ENCODE data around the gene PNKD.
A peak's percentile ranks its signal among the peaks of the same experiment; 100 is the strongest.

The PNKD gene

GRCh38 chr2:218269900-218270720 is at the start of gene PNKD, which contains the start of gene AAMP:
PNKD (plus strand) TSS chr2:218270519; CDS start chr2:218270536, 17 bp downstream.
AAMP (minus strand) TSS chr2:218270137; CDS start chr2:218270086, 51 bp downstream.
- DNase-seq = peak; percentile 100

GRCh38 chr2:218221000-218221399 is 49.3 kb upstream of the PNKD start:
- no peak for DNase-seq

GRCh38 chr2:218223046-218223445 is 47.3 kb upstream of the PNKD start:
- DNase-seq = peak; percentile 19

- no peak for DNase-seq
These were observed 46.1 kb upstream of the PNKD start for GRCh38 chr2:218224186-218224585.

DNA sequence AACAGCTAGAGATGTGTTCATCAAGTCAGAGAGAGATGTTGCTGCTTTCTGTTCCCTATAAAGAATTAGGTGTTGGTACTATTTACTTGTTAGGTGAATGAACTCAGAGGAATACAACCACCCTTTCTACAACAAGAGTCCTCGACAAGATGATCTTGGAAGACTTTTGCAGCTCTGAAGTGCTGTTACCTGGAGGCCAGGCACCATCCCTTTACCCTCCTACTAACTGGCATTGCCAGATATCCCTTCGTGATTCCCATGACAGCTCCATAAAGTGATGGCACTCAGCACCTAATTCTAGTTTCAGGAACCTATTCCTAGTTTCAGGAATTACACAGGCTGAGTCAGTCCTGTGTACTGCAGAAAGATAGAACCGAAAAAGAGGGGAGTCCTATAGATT is 43.4 kb upstream of the PNKD start:
- DNase-seq = no peak

- no peak for DNase-seq
These were observed 41.8 kb upstream of the PNKD start for GRCh38 chr2:218228366-218229090.

DNA sequence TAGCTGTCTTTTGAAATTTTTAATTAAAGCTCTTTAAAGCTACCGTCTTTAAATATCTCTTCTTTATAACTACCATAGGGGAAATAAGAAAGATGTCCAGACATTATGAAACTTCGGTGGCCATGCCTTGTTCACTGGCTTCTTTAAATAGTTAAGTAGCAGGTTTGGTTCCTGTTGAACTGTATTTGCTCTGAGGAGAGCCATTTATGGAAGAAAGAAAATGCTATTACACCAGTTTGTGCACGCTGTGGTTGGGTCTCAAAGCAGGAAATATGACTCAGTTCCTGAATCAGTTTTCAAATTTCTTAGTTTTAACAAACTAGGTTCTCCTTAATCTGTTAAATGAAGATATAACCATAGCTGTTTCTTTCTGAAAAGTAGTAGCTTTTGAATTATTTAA is 41.1 kb upstream of the PNKD start:
- peak; percentile 13 for DNase-seq

GRCh38 chr2:218229851-218230250 is 40.5 kb upstream of the PNKD start:
- DNase-seq = no peak

DNA sequence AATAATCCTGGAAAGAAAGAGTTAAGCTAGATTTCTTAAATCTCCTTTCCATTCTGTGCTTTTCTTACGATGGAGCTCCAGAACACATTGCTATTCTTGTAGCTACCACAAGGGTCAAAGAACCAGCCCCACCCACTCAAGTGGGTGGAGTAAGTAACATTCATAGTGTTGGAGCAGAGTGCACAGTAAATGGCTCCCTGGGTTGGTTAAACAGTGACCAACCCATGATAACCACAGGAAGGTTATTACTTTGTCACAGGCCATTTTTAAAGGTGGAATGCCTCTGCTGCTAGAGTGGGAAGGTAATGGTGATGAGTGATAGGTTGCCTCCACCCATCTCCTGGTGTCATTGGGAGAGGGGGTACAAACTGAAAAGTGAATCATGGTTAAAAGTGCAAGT is 39.4 kb upstream of the PNKD start:
- DNase-seq = no peak

DNA sequence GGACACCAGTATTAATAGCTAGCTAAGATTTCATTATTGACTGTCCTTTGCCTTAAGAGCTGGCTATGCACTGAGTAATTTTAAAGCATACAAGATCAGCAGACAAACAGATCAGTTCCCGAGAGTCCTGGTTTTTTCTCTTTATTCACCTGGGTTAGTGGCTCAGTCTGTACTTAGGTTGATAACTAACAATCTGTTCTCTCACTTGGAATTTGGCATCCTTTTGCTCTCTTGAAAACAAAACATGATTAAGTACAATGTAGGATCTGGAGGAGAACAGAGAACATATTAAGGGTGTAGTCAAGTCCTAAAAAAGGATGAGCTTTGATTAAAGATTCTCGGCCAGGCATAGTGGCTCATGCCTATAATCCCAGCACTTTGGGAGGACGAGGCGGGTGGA is 36.8 kb upstream of the PNKD start:
- DNase-seq = no peak

DNA sequence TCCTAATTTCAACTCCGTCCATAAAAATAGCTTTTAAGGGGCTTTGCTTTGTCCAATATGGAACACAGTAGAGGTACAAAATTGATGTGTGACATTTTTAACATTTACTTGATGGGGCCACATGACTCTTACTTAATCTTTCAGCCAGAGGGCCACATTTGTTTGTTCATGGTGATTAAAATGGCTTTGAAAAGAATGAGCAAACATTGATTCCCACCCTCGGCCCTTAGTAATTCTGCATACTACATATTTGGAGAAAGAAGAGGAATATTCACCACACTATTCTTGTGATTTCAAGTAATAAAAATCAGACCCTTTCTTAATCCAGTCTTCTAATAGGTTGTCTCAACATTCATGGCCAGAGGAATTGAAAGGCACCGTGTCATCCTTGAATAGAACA is 35.8 kb upstream of the PNKD start:
- DNase-seq = no peak

DNA sequence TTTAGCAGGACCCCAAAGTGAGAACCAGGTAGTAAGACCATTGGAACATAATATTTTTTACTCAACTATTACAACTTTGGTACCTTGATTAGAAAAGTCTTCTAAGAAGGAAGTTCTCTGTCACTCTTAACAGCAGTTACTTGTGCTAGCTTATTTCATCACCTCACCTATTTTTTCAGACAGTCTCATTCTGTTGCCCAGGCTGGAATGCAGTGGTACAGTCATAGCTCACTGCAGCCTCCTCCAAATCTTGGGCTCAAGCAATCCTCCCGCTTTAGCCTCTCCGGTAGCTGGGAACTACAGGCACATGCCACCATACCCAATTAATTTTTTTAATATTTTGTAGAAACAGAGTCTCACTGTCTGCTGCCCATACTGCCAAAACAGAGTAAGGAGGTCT is 35.3 kb upstream of the PNKD start:
- no peak for DNase-seq

DNA sequence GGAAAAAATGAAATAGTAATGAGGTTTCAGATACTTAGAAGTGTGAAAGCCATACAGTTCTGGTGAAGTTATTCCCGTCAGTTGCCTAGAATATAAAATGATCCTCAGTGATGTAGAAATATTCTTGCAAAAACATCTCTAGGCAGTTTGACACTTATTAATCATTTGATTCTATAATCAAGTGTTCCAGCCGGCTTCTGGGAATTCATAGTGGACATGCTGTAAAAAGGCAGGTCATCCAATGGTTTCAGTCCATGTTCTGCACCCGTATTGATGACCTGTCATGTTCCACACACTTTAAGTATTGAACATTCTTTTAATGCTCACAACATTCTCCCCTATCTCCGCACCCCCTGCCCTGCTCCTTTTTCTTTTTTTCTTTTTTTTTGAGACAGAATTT is 33.5 kb upstream of the PNKD start:
- no peak for DNase-seq

- DNase-seq = no peak
These were observed 31.4 kb upstream of the PNKD start for GRCh38 chr2:218238887-218239286.

DNA sequence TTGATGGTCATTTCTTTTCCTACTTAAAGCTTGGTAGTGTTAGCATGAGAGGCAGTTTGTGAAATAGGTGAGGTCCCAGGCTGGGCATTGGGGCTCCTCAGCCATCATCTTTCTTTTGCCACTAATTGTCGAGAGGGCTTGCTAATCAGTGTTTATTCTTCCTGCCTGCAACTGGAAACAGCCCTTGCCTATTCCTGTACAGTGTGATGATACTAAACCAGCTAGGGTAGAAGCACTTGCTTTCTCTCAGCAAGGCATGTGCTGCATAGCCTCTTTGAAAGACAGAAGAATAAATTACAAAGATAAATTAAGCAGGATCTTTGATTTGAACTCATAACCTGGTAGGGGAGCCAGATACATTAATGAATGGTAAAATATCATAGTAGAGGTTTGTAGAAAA is 26.1 kb upstream of the PNKD start:
- no peak for DNase-seq

- no peak for DNase-seq
These were observed 25.7 kb upstream of the PNKD start for GRCh38 chr2:218244665-218245064.

- no peak for DNase-seq
These were observed 25.1 kb upstream of the PNKD start for GRCh38 chr2:218245214-218245613.

DNA sequence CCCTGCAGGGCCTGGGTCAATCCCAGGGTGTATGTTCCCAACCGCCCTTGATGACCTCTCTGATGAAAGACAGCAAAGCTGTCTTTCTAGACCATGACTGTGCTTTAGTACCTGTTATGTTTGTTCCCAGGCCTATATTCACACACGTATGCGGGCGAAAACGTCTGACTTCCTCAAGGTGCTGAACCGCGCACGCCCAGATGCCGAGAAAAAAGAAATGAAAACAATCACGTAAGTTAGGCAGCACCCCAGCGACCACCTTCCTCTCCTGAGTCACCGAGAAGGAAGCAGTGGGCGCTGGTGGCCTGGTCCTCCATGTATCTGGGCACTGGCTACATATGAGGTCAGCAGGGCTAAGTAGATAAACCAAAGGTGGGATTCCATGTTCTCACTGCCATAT is 20.6 kb upstream of the PNKD start:
- no peak for DNase-seq

- no peak for DNase-seq
These were observed 17.6 kb upstream of the PNKD start for GRCh38 chr2:218252509-218253231.

DNA sequence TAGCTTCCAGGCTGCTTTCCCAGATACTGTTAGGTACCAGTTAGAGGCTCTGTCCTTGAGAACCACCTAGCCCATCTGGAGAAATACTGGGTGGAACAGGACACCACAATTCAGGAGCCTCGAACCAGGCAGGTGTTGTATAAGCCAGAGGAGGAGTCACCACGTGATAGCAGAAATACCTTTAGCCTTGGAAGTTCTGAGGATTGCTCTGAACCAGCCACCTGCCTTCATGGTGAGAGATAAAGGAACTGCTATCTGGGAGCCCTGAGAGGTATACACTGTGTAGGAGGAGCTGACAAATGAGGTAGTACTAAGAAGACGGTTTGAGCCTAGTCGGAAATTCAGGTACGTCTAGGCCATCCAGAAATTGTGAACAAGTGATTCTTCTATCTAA is 17.1 kb upstream of the PNKD start:
- no peak for DNase-seq

- no peak for DNase-seq
These were observed 14.9 kb upstream of the PNKD start for GRCh38 chr2:218255446-218255845.

DNA sequence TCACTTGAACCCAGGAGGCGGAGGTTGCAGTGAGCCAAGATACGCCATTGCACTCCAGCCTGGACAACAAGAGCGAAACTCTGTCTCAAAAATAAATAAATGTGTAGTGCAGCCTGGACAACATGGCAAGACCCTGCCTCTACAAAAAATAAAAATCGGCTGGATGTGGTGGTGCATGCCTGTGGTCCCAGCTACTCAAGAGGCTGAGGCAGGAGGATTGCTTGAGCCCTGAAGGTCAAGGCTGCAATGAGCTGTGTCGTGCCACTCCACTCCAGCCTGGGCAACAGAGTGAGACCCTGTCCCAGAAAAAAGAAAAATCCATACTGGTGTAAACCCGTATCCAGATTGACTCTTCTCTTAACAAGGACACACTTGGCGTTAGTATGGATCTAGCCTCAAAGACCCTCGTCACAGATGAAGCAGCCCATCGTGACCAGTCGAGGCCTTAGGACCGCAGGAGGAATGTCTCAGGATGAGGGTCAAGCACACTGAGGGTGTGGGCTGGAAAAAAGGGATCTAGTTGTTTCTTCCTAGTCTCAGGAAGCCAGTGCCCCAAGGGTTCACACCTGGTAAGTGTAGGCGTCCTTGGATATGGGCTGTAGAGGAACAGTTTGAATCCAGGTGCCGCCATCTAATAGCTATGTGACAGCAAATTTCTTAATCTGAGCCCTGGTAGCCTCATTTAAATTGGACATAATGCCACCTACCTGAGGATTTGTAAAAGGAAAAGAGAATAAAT is 13.5 kb upstream of the PNKD start:
- DNase-seq = no peak

DNA sequence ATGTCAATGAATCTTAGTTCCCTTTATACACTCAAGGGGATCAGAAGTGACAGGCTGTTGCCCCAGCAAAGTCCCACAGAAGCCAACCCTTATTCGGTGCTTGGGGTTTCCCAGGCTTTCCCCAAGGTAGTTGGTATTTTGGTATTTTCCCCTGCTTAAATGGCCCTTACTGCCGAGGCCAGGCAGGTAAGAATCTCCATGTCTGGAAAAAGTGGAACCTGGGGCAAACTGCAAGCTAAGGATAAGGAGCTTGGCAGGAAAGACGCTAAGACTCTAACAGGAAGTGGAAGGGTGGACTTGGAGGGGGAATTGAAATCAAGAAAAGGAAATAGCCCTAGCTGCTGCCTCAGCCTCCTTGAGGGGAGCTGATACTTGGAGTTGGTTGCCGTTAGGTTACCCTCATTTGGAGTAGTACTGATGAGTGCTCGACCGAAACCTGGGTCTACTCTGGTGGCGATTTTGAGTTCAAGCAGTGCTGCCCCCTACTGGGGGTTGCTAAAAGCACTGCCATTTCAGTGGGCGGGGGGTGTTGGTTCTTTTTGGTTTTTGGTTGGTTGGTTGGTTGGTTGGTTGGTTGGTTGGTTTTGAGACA is 12.8 kb upstream of the PNKD start:
- DNase-seq = peak; percentile 62

Data from stimulated activated CD4-positive, alpha-beta T cell treated with anti-CD3 and anti-CD28 coated beads, Interleukin-4, amount 100 ng/mL, for 1 hour (primary cell).